K562 (cell line): ENCODE data around the gene BAIAP2. TPM values are rescaled to one million over a fixed set of nuclear protein-coding genes. Genes with fewer than 3 reads are reported as not detected.

Experiments
- ATAC-seq: fragments of 200-7000 bp; cut with Tn5 transposase; 3 replicates; pipeline ENCODE4 v1.9.1; 2020; ENCODE audit warnings: moderate library complexity
- BruUV-seq: library from RNA; stranded (reverse); fragments of 400-500 nt; replicated peaks from 2 replicates; lab custom pipeline; 2021; lab: Mats Ljungman, UMichigan
- CTCF ChIA-PET: fragments of 300-600 bp; formaldehyde crosslinking; extraction: SDS; loops from one replicate; lab custom pipeline; 2021; ENCODE audit warnings: low intra/inter-chr PET ratio; lab: Yijun Ruan, JAX
- POLR2A ChIA-PET: fragments of 300-600, 350-650 bp; sonication (Branson Sonifier 250); formaldehyde crosslinking; extraction: SDS; loops from one replicate; lab custom pipeline; 2021; ENCODE audit warnings: antibody characterized with exemption, inconsistent platforms; lab: Yijun Ruan, JAX
- DNase-seq, 4 experiments: peaks; one replicate each; pipeline versions ENCODE4 v3.0.0 to v3.0.0-alpha.2; 2011 to 2018; ENCODE audit warnings: low spot score in 3 of 4, mixed read lengths in 3 of 4; ENCODE audit errors: extremely low read depth in 1 of 4
- FAIRE-seq: peaks from 2 replicates; lab custom pipeline; 2011; peaks lifted over from hg19 to GRCh38; lab: Jason Lieb, UNC
- H2AFZ ChIP-seq: 2 replicates; pipeline ENCODE4 v1.6.0; 2011; ENCODE audit warnings: low read depth, low read length, control low read depth, inconsistent platforms
- H3K27ac ChIP-seq: fragments of 200-600 bp; 3 replicates; pipeline ENCODE4 v1.8.0; 2011; ENCODE audit warnings: low read depth, mild to moderate bottlenecking, control low read depth, inconsistent platforms, low read length, moderate library complexity, mixed read lengths; ENCODE audit errors: extremely low read depth
- H3K27me3 ChIP-seq, 2 experiments: fragments of 300-600 bp in 1 of 2; 2 replicates in 1 of 2; 3 replicates in 1 of 2; pipeline versions ENCODE4 v1.6.0 to v1.8.0; 2011; ENCODE audit warnings: inconsistent platforms in 2 of 2, low read length in 2 of 2, mild to moderate bottlenecking in 1 of 2, mixed read lengths in 1 of 2, moderate library complexity in 1 of 2; ENCODE audit not compliant: control insufficient read depth in 2 of 2, insufficient read depth in 2 of 2
- H3K36me3 ChIP-seq: fragments of 300-600 bp; 3 replicates; pipeline ENCODE4 v1.8.0; 2011; ENCODE audit warnings: mild to moderate bottlenecking, low read length, inconsistent platforms; ENCODE audit not compliant: control insufficient read depth, insufficient read depth
- H3K4me1 ChIP-seq, 2 experiments: fragments of 200-600 bp in 1 of 2; replicated peaks in 1 of 2; 2 replicates in 1 of 2; 3 replicates in 1 of 2; pipeline versions ENCODE4 v1.5.1 to v1.8.0; 2011; ENCODE audit warnings: inconsistent platforms in 2 of 2, low read length in 2 of 2, mild to moderate bottlenecking in 1 of 2, mixed read lengths in 1 of 2, moderate library complexity in 1 of 2; ENCODE audit not compliant: control insufficient read depth in 2 of 2, insufficient read depth in 2 of 2
- H3K4me2 ChIP-seq: 2 replicates; pipeline ENCODE4 v1.6.1; 2011; ENCODE audit warnings: low read length, control low read depth, inconsistent platforms, mixed read lengths; ENCODE audit not compliant: insufficient read depth
- H3K4me3 ChIP-seq: fragments of 200-600 bp; sonication (generic), shearing (Covaris generic); 2 replicates; pipeline ENCODE4 v1.5.1; 2016; ENCODE audit warnings: control low read depth, inconsistent platforms
- H3K79me2 ChIP-seq: fragments of 200-600 bp; 3 replicates; pipeline ENCODE4 v1.8.0; 2011; ENCODE audit warnings: low read length, inconsistent platforms; ENCODE audit not compliant: control insufficient read depth, insufficient read depth
- H3K9ac ChIP-seq, 2 experiments: 2 replicates each; pipeline versions ENCODE4 v1.6.0 to v1.6.1; 2011; ENCODE audit warnings: low read depth in 2 of 2, low read length in 2 of 2, control low read depth in 1 of 2, inconsistent platforms in 1 of 2, mild to moderate bottlenecking in 1 of 2, mixed read lengths in 1 of 2; ENCODE audit not compliant: insufficient read depth in 1 of 2
- H3K9me1 ChIP-seq: one replicate; pipeline ENCODE4 v1.6.0; 2011; ENCODE audit warnings: inconsistent platforms, mild to moderate bottlenecking, low read length, moderate library complexity; ENCODE audit not compliant: control insufficient read depth, insufficient read depth
- H3K9me3 ChIP-seq: replicated peaks from 2 replicates; pipeline ENCODE4 v1.5.1; 2011; ENCODE audit warnings: low read depth, low read length, inconsistent platforms; ENCODE audit not compliant: control insufficient read depth, insufficient read depth
- H4K20me1 ChIP-seq: replicated peaks from 2 replicates; pipeline ENCODE4 v1.6.1; 2011; ENCODE audit warnings: low read length, inconsistent platforms, mixed read lengths; ENCODE audit not compliant: control insufficient read depth, insufficient read depth
- CBFA2T2 ChIP-seq: fragments of 450-650 bp; conservative IDR thresholded peaks from 2 replicates; pipeline ENCODE4 v1.6.1; 2017; ENCODE audit warnings: mild to moderate bottlenecking
- ZNF830 ChIP-seq: fragments of 250-450 bp; sonication (Bioruptor Pico); IDR thresholded peaks from 2 replicates; pipeline ENCODE4 v1.5.0; 2021; ENCODE audit warnings: mild to moderate bottlenecking
- WGBS: fragments of 100-300 bp; shearing (Covaris generic); methylation state at CpG from one replicate; pipeline ENCODE4 v1.1.6; 2016; ENCODE audit warnings: low coverage, mixed read lengths; ENCODE audit not compliant: insufficient coverage; ENCODE audit errors: missing lambda C conversion rate; 5-methylcytosine and 5-hydroxymethylcytosine counted together
- in situ Hi-C: fragments of 300-500 bp; cut with MboI; formaldehyde crosslinking; loops from 4 replicates; pipeline ENCODE4 v1.15.0; 2018; ENCODE audit warnings: inconsistent platforms, mixed read lengths
- intact Hi-C: fragments of 100-400 bp; cut with micrococcal nuclease; formaldehyde crosslinking; loops from 2 replicates; pipeline ENCODE4 v1.14.2; 2022
- polyA plus RNA-seq, 8 experiments: library from polyadenylated mRNA; depleted of rRNA in 4 of 8; stranded (reverse) in 5 of 8; unstranded in 3 of 8; fragments of >200 nt; fragmentation: Nextera tagmentation in 2 of 8; fragmentation: Illumina TruSeq in 1 of 8; extraction: Ambion mirVana in 2 of 8; extraction: Trizol in 1 of 8; gene quantifications; 2 replicates each; pipeline versions ENCODE4 v1.2.1 to v1.2.3, GENCODE V29; 2011 to 2014; ENCODE audit warnings: inconsistent platforms in 1 of 8, missing spikeins in 1 of 8
- total RNA-seq, 7 experiments: library from RNA; depleted of rRNA in 6 of 7; stranded (reverse); fragments of >200 nt in 6 of 7; fragmentation: Illumina TruSeq in 2 of 7; extraction: Trizol in 2 of 7; gene quantifications; 2 replicates each; pipeline versions ENCODE4 v1.2.1 to v1.2.3, GENCODE V29; 2011 to 2021; ENCODE audit warnings: low replicate concordance in 1 of 7
- TF ChIP-seq, protein P1 (sequence below): fragments of 450-650 bp; IDR thresholded peaks from 2 replicates; pipeline ENCODE4 v1.6.1; 2016; ENCODE audit warnings: antibody characterized with exemption

The BAIAP2 gene
- total and polyA plus RNA-seq, 9 of the 15 experiments (the other 6 are each of a cell fraction or from before 2014, with no cell fraction given) = 2.3 to 51.6 (median 18.4) TPM

DNA sequence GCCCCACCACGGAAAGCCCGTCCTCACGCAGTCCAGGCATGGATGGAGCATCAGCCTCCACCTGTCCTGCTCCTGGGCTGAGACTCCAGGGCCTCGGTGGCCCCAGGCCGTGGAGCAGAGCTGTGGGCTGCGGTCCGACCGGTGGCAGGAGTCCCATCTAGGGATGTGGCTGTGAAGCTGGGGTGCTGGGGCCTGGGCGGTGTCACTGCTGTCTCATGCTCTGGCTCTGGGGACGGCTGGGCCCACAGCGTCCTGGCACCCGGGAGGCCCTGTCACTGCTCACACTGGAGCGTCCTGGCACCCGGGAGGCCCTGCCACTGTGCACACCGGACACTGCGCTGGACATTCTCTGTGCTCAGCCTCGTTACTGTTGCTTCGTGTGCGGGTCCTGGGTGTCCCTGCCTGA lies 8.4 kb downstream of the BAIAP2 start:
- peak overlapping the region in 1 of 2 experiments; percentile 61; a peak in 2 of 4 replicates for H3K9ac ChIP-seq
- H3K4me2 ChIP-seq = no peak overlapping the region
- no TSS peak for BruUV-seq
- no peak overlapping the region for H3K4me3 ChIP-seq
- H3K27me3 ChIP-seq = no peaks in the 10 kb centered on the region
- FAIRE-seq (no peak), ATAC-seq (no peak), DNase-seq (no peak)
- no peaks in the 10 kb centered on the region for H3K9me3 ChIP-seq
- CTCF ChIA-PET = no interaction called here
- no peak overlapping the region for H3K27ac ChIP-seq
- H3K4me1 ChIP-seq = peaks cover 14 to 81% of the 10 kb centered on the region in 2 experiments
- peaks cover 15% of the 10 kb centered on the region for H3K9me1 ChIP-seq
- H4K20me1 ChIP-seq = peaks cover 39% of the 10 kb centered on the region
- POLR2A ChIA-PET = interaction anchor here (0.5 to 1.8 kb wide), 4 partner anchors 8 to 136 kb away, joined by 3 to 6 read pairs (median 4); partner anchors contain the start of gene BAIAP2
- H2AFZ ChIP-seq = no peak overlapping the region
- intact Hi-C loops (loop anchor here (5.0 kb wide), 1 partner anchor 54 kb away; no protein-coding TSS in a partner anchor), in situ Hi-C loops (no loop called here)
- peaks cover 25% of the 10 kb centered on the region; the same call in 1 of the 3 replicates for H3K36me3 ChIP-seq
- peaks cover 89% of the 10 kb centered on the region for H3K79me2 ChIP-seq
- TF ChIP-seq ZNF830 (CRISPR knock-in tag) = no peak
- TF ChIP-seq CBFA2T2 = no peak
- TF ChIP-seq, protein P1, sequence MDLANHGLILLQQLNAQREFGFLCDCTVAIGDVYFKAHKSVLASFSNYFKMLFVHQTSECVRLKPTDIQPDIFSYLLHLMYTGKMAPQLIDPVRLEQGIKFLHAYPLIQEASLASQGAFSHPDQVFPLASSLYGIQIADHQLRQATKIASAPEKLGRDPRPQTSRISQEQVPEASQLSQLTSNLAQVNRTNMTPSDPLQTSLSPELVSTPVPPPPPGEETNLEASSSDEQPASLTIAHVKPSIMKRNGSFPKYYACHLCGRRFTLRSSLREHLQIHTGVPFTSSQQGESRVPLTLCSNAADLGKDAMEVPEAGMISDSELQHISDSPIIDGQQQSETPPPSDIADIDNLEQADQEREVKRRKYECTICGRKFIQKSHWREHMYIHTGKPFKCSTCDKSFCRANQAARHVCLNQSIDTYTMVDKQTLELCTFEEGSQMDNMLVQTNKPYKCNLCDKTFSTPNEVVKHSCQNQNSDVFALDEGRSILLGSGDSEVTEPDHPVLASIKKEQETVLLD = no peak
- 95% methylated on average over 13 of the region's 19 CpGs for WGBS
